Neutrophil (primary cell): ENCODE results near the gene DAPK3.

Experiments used
- H3K27ac ChIP-seq: fragments of 200-600 bp; sonication (generic); 2 replicates; pipeline ENCODE4 v1.5.1; 2016; ENCODE audit warnings: mild to moderate bottlenecking, moderate library complexity
- H3K27me3 ChIP-seq: fragments of 200-600 bp; sonication (generic); 2 replicates; pipeline ENCODE4 v1.6.0; 2016; ENCODE audit warnings: mild to moderate bottlenecking
- H3K36me3 ChIP-seq: fragments of 200-600 bp; sonication (generic); 2 replicates; pipeline ENCODE4 v1.5.1; 2017
- H3K4me1 ChIP-seq, 2 experiments: fragments of 200-600 bp in 1 of 2; sonication (generic) in 1 of 2; 1 replicate in 1 of 2; 2 replicates in 1 of 2; pipeline versions ENCODE4 v1.5.1 to v1.6.1; 2013 to 2016; ENCODE audit warnings: low read depth in 1 of 2, low read length in 1 of 2, mild to moderate bottlenecking in 1 of 2, moderate library complexity in 1 of 2; ENCODE audit not compliant: control insufficient read depth in 1 of 2, insufficient read depth in 1 of 2
- H3K4me3 ChIP-seq, 2 experiments: fragments of 200-600 bp in 1 of 2; sonication (generic) in 1 of 2; 1 replicate in 1 of 2; 2 replicates in 1 of 2; pipeline ENCODE4 v1.5.1; 2013 to 2016; ENCODE audit warnings: low read depth in 1 of 2, low read length in 1 of 2, mild to moderate bottlenecking in 1 of 2, moderate library complexity in 1 of 2
- H3K9me3 ChIP-seq: fragments of 200-600 bp; sonication (generic); 2 replicates; pipeline ENCODE4 v1.5.1; 2016
- CTCF ChIP-seq: fragments of 200-600 bp; sonication (generic); IDR thresholded peaks from 2 replicates; pipeline ENCODE4 v1.5.1; 2016; ENCODE audit warnings: antibody characterized with exemption

DAPK3 gene

DNA sequence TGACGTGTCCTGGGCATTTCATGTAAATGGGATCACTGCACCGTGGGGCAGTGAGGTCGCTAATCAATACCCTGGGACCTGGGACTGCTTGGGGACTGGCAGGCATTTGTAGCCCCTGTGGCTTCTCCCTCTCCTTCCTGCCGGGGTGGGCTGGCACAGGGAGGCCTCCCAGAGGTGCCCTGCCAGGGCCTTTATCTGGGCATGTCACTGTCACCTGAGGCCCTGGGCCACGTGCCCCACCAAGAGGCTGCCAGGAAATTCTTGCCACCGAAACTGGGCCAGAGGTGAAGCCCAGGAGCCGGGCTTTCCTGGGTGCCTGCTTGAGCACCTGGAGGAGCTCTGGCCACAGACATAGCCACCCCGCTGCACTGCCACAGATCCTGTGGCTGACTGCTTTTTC is 39.9 kb downstream of the DAPK3 start:
- TF ChIP-seq CTCF, result no peak
- H3K9me3 ChIP-seq, result no peaks in the 10 kb centered on the region
- peaks cover 55% of the 10 kb centered on the region for H3K27me3 ChIP-seq
- no peaks in the 10 kb centered on the region for H3K4me1 ChIP-seq
- no peak overlapping the region for H3K4me3 ChIP-seq
- no peak overlapping the region for H3K27ac ChIP-seq
- no peaks in the 10 kb centered on the region for H3K36me3 ChIP-seq

DNA sequence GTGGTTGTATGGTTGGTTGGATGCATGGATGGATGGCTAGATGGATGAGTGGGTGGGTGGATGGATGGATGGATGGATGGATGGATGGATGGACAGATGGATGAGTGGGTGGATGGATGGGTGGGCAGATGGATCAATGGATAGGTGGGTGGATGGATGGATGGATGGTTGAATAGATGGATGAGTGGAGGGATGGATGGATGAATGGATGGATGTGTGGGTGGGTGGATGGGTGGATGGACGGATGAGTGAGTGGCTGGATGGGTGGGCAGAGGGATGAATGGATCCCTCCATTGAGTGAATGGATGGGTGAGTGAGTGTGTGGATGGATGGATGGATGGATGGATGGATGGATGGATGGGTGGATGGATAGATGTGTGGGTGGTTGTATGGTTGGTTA is 47.0 kb downstream of the DAPK3 start:
- H3K27ac ChIP-seq, result no peak overlapping the region
- TF ChIP-seq CTCF, result no peak
- no peaks in the 10 kb centered on the region for H3K36me3 ChIP-seq

GRCh38 chr19:3923096-3923758 is 47.7 kb downstream of the DAPK3 start:
- H3K27me3 ChIP-seq, result no peaks in the 10 kb centered on the region
- H3K9me3 ChIP-seq, result no peaks in the 10 kb centered on the region
- TF ChIP-seq CTCF, result no peak

More for the DNA sequence above, 47.0 kb downstream of the DAPK3 start:
- no peak overlapping the region for H3K4me3 ChIP-seq
- no peaks in the 10 kb centered on the region for H3K4me1 ChIP-seq
- H3K27me3 ChIP-seq, result no peaks in the 10 kb centered on the region
- no peaks in the 10 kb centered on the region for H3K9me3 ChIP-seq

GRCh38 chr19:3919793-3920192 is 51.1 kb downstream of the DAPK3 start:
- H3K36me3 ChIP-seq, result no peaks in the 10 kb centered on the region
- H3K4me3 ChIP-seq, result no peak overlapping the region
- TF ChIP-seq CTCF, result no peak
- H3K27me3 ChIP-seq, result no peaks in the 10 kb centered on the region
- H3K9me3 ChIP-seq, result no peaks in the 10 kb centered on the region
- H3K27ac ChIP-seq, result no peak overlapping the region
- no peaks in the 10 kb centered on the region for H3K4me1 ChIP-seq

More at GRCh38 chr19:3923096-3923758, 47.7 kb downstream of the DAPK3 start:
- Histone ChIP-seq H3K4me3 (no peak overlapping the region), H3K4me1 (no peaks in the 10 kb centered on the region), H3K27ac (no peak overlapping the region), H3K36me3 (no peaks in the 10 kb centered on the region)

GRCh38 chr19:3916033-3916432 is 54.9 kb downstream of the DAPK3 start:
- no peaks in the 10 kb centered on the region for H3K36me3 ChIP-seq

More at GRCh38 chr19:3916033-3916432, 54.9 kb downstream of the DAPK3 start:
- no peak overlapping the region for H3K4me3 ChIP-seq
- no peak for TF ChIP-seq CTCF
- no peaks in the 10 kb centered on the region for H3K4me1 ChIP-seq
- H3K27me3 ChIP-seq, result no peaks in the 10 kb centered on the region
- no peak overlapping the region for H3K27ac ChIP-seq
- no peaks in the 10 kb centered on the region for H3K9me3 ChIP-seq
